GM21367 (cell line): ENCODE measurements around the gene GJC2.
"Not testable (repeated sequence)": the region's sequence is repeated elsewhere in the genome, so short reads cannot be mapped to it uniquely, and the experiment has no call there.

Experiments used
- ATAC-seq: cut with Tn5 transposase; IDR thresholded peaks from one replicate; pipeline ENCODE4 v1.9.1; 2021; ENCODE audit not compliant: unreplicated experiment

The GJC2 gene

GRCh38 chr1:228184152-228184551 lies 34.4 kb downstream of the GJC2 start:
- ATAC-seq, result no peak

- ATAC-seq, result no peak
Observed at GRCh38 chr1:228185641-228185965, 35.9 kb downstream of the GJC2 start.

GRCh38 chr1:228188249-228188648 lies 38.5 kb downstream of the GJC2 start:
- ATAC-seq, result not testable (repeated sequence)

GRCh38 chr1:228190182-228190581 lies 40.5 kb downstream of the GJC2 start:
- no peak for ATAC-seq

GRCh38 chr1:228190778-228191177 lies 41.0 kb downstream of the GJC2 start:
- ATAC-seq, result no peak

GRCh38 chr1:228194436-228194835 lies 44.7 kb downstream of the GJC2 start:
- ATAC-seq, result no peak

- ATAC-seq, result no peak
Observed at GRCh38 chr1:228194921-228195812, 45.4 kb downstream of the GJC2 start.

GRCh38 chr1:228197555-228198147 lies 47.9 kb downstream of the GJC2 start:
- ATAC-seq, result no peak

- ATAC-seq, result no peak
Observed at GRCh38 chr1:228198977-228199590, 49.4 kb downstream of the GJC2 start.

GRCh38 chr1:228204958-228205357 lies 55.2 kb downstream of the GJC2 start:
- ATAC-seq, result no peak

- no peak for ATAC-seq
Observed at GRCh38 chr1:228205526-228206436, 56.1 kb downstream of the GJC2 start.

- ATAC-seq, result no peak
Observed at GRCh38 chr1:228206582-228207351, 57.0 kb downstream of the GJC2 start.

- no peak for ATAC-seq
Observed at GRCh38 chr1:228207381-228207810, 57.7 kb downstream of the GJC2 start.

- ATAC-seq, result no peak
Observed at GRCh38 chr1:228207851-228208821, 58.4 kb downstream of the GJC2 start, which contains the start of gene OBSCN. TSS of gene OBSCN (plus strand) at chr1:228208044. CDS start at chr1:228211784, 3,740 bp downstream.

GRCh38 chr1:228208831-228209551 lies 59.3 kb downstream of the GJC2 start:
- ATAC-seq, result no peak
